HG03558 (cell line): Measurements from ENCODE around the gene MAGI1.
"Not testable (repeated sequence)": the region's sequence is repeated elsewhere in the genome, so short reads cannot be mapped to it uniquely, and the experiment has no call there.

Experiments
- ATAC-seq: cut with Tn5 transposase; IDR thresholded peaks from one replicate; pipeline ENCODE4 v1.9.1; 2021; ENCODE audit warnings: moderate number of reproducible peaks; ENCODE audit not compliant: unreplicated experiment; ENCODE audit errors: extremely low read depth

MAGI1 gene

GRCh38 chr3:65587650-65588439 lies 450.9 kb downstream of the MAGI1 start:
- no peak for ATAC-seq

GRCh38 chr3:65584913-65585312 lies 453.8 kb downstream of the MAGI1 start:
- no peak for ATAC-seq

- no peak for ATAC-seq
Observed at GRCh38 chr3:65584002-65584401, 454.7 kb downstream of the MAGI1 start.

- ATAC-seq: no peak
Observed at GRCh38 chr3:65583188-65583587, 455.5 kb downstream of the MAGI1 start.

GRCh38 chr3:65582012-65582717 lies 456.6 kb downstream of the MAGI1 start:
- no peak for ATAC-seq

- no peak for ATAC-seq
Observed at GRCh38 chr3:65581313-65581712, 457.4 kb downstream of the MAGI1 start.

- ATAC-seq: no peak
Observed at GRCh38 chr3:65578861-65579260, 459.9 kb downstream of the MAGI1 start.

- ATAC-seq: no peak
Observed at GRCh38 chr3:65577843-65578430, 460.8 kb downstream of the MAGI1 start.

GRCh38 chr3:65576966-65577365 lies 461.8 kb downstream of the MAGI1 start:
- no peak for ATAC-seq

GRCh38 chr3:65576228-65576627 lies 462.5 kb downstream of the MAGI1 start:
- no peak for ATAC-seq

GRCh38 chr3:65575376-65575840 lies 463.3 kb downstream of the MAGI1 start:
- ATAC-seq: no peak

- ATAC-seq: no peak
Observed at GRCh38 chr3:65573548-65574116, 465.1 kb downstream of the MAGI1 start.

- no peak for ATAC-seq
Observed at GRCh38 chr3:65572175-65572777, 466.4 kb downstream of the MAGI1 start.

- no peak for ATAC-seq
Observed at GRCh38 chr3:65569845-65570405, 468.8 kb downstream of the MAGI1 start.

GRCh38 chr3:65569129-65569528 lies 469.6 kb downstream of the MAGI1 start:
- no peak for ATAC-seq

GRCh38 chr3:65568497-65568896 lies 470.2 kb downstream of the MAGI1 start:
- no peak for ATAC-seq

- ATAC-seq: not testable (repeated sequence)
Observed at GRCh38 chr3:65565744-65566143, 473.0 kb downstream of the MAGI1 start.

- ATAC-seq: no peak
Observed at GRCh38 chr3:65564483-65564882, 474.2 kb downstream of the MAGI1 start.

GRCh38 chr3:65563861-65564260 lies 474.9 kb downstream of the MAGI1 start:
- no peak for ATAC-seq

GRCh38 chr3:65562447-65562846 lies 476.3 kb downstream of the MAGI1 start:
- no peak for ATAC-seq
